Measurements from ENCODE around the gene SPDYE2.
"Not testable (repeated sequence)": the region's sequence is repeated elsewhere in the genome, so short reads cannot be mapped to it uniquely, and the experiment has no call there.

- not testable (repeated sequence) for TF ChIP-seq EP300 (IDR thresholded peaks at IDR 0.05); RAD21 (conservative IDR thresholded peaks at IDR 0.05 in 1 of 2, IDR thresholded peaks at IDR 0.05 in 1 of 2); CEBPB (IDR thresholded peaks at IDR 0.05); CTCF (IDR thresholded peaks at IDR 0.05); REST (IDR thresholded peaks at IDR 0.05); CHD2 (IDR thresholded peaks at IDR 0.05; ENCODE audit: low read length, partially characterized antibody); SMC3 (IDR thresholded peaks at IDR 0.05); MYC (IDR thresholded peaks at IDR 0.05; ENCODE audit: borderline replicate concordance, low read length); MAZ (IDR thresholded peaks at IDR 0.05; ENCODE audit: borderline replicate concordance, low read depth, low read length); PHF8 (IDR thresholded peaks at IDR 0.05; ENCODE audit: borderline replicate concordance, low read depth); JUN (IDR thresholded peaks at IDR 0.05); POLR2A (IDR thresholded peaks at IDR 0.05; ENCODE audit: low read length)
Observed at GRCh38 chr7:102544372-102544771, 6.7 kb upstream of the SPDYE2 start.

Measured in A549 (cell line).